Head of caudate nucleus (tissue), 42 donors: ENCODE measurements around the gene BANF1.
"Not testable (repeated sequence)": the region's sequence is repeated elsewhere in the genome, so short reads cannot be mapped to it uniquely, and the experiment has no call there.

Source experiments
- DNase-seq, 42 donors: peaks; one replicate each; pipeline versions ENCODE4 v3.0.0 to v3.0.0-alpha.2; 2020 to 2021; ENCODE audit warnings: mixed read lengths in 7 of 42
- intact Hi-C: fragments of 100-400 bp; cut with DNase I; formaldehyde crosslinking; loops from one replicate; pipeline ENCODE4 v1.15.0; 2022

BANF1 gene

GRCh38 chr11:66006134-66006890, 4.0 kb downstream of the BANF1 start:
- DNase-seq, result no peak
- intact Hi-C loops, result no loop called here

GRCh38 chr11:66006891-66007176, 4.5 kb downstream of the BANF1 start:
- intact Hi-C loops, result no loop called here
- no peak for DNase-seq

GRCh38 chr11:66007201-66007634, 4.9 kb downstream of the BANF1 start:
- DNase-seq, result no peak
- intact Hi-C loops, result no loop called here

GRCh38 chr11:66008095-66008467, 5.8 kb downstream of the BANF1 start:
- no peak for DNase-seq
- intact Hi-C loops, result no loop called here

GRCh38 chr11:66008468-66009101, 6.3 kb downstream of the BANF1 start:
- intact Hi-C loops, result no loop called here
- no peak for DNase-seq

- intact Hi-C loops, DNase-seq: not testable (repeated sequence)
These were observed 7.7 kb downstream of the BANF1 start for GRCh38 chr11:66010036-66010435.

- intact Hi-C loops, result no loop called here
- DNase-seq, result no peak
These were observed 9.0 kb downstream of the BANF1 start for GRCh38 chr11:66011239-66011784.

- DNase-seq, result no peak
- intact Hi-C loops, result no loop called here
These were observed 9.5 kb downstream of the BANF1 start, which contains the start of gene CST6 for GRCh38 chr11:66011785-66012303. TSS of gene CST6 (plus strand) at chr11:66012008. CDS start at chr11:66012045, 37 bp downstream.

GRCh38 chr11:66012371-66012945, 10.2 kb downstream of the BANF1 start:
- no peak for DNase-seq
- intact Hi-C loops, result no loop called here

- intact Hi-C loops, result no loop called here
- peak in 1 of 42 donors; percentile 9 for DNase-seq
These were observed 10.9 kb downstream of the BANF1 start for GRCh38 chr11:66012946-66013761.

GRCh38 chr11:66013762-66014100, 11.4 kb downstream of the BANF1 start:
- no peak for DNase-seq
- intact Hi-C loops, result no loop called here

GRCh38 chr11:66014804-66015453, 12.6 kb downstream of the BANF1 start:
- intact Hi-C loops, result no loop called here
- DNase-seq, result no peak

- intact Hi-C loops, result no loop called here
- no peak for DNase-seq
These were observed 13.2 kb downstream of the BANF1 start for GRCh38 chr11:66015454-66015881.

- DNase-seq, result no peak
- intact Hi-C loops, result no loop called here
These were observed 13.9 kb downstream of the BANF1 start for GRCh38 chr11:66015936-66016792.

- intact Hi-C loops, result no loop called here
- no peak for DNase-seq
These were observed 14.5 kb downstream of the BANF1 start for GRCh38 chr11:66016793-66017177.

GRCh38 chr11:66017321-66017720, 15.0 kb downstream of the BANF1 start:
- intact Hi-C loops, result no loop called here

GRCh38 chr11:66020212-66020611, 17.9 kb downstream of the BANF1 start:
- intact Hi-C loops, result no loop called here
- DNase-seq, result no peak

More at GRCh38 chr11:66017321-66017720, 15.0 kb downstream of the BANF1 start:
- no peak for DNase-seq
